H9 (cell line): ENCODE measurements around the gene FRMD4B. TPM values are rescaled to one million over a fixed set of nuclear protein-coding genes. Genes with fewer than 3 reads are reported as not detected.
A peak's percentile ranks its signal among the peaks of the same experiment; 100 is the strongest.

Source experiments
- DNase-seq: peaks from one replicate; pipeline ENCODE4 v3.0.0-alpha.2; 2017
- H2AFZ ChIP-seq: one replicate; pipeline ENCODE4 v1.6.1; 2013; ENCODE audit warnings: mild to moderate bottlenecking, low read length, control low read depth, moderate library complexity
- H2AK5ac ChIP-seq: 2 replicates; pipeline ENCODE4 v1.6.1; 2013; ENCODE audit warnings: low read length, control low read depth, mixed read lengths; ENCODE audit not compliant: insufficient read length
- H2BK120ac ChIP-seq: one replicate; pipeline ENCODE4 v1.6.1; 2013; ENCODE audit warnings: low read depth, mild to moderate bottlenecking, low read length, control low read depth, inconsistent platforms; ENCODE audit not compliant: poor library complexity, severe bottlenecking
- H2BK12ac ChIP-seq: 2 replicates; pipeline ENCODE4 v1.6.1; 2013; ENCODE audit warnings: low read length, control low read depth, mixed read lengths, low read depth; ENCODE audit not compliant: insufficient read length
- H2BK15ac ChIP-seq: 2 replicates; pipeline ENCODE4 v1.6.1; 2013; ENCODE audit warnings: low read depth, low read length, control low read depth
- H2BK20ac ChIP-seq: one replicate; pipeline ENCODE4 v1.6.1; 2013; ENCODE audit warnings: low read depth, mild to moderate bottlenecking, low read length, control low read depth, inconsistent platforms; ENCODE audit not compliant: poor library complexity, severe bottlenecking
- H2BK5ac ChIP-seq: 2 replicates; pipeline ENCODE4 v1.6.1; 2013; ENCODE audit warnings: low read length, control low read depth, mixed read lengths; ENCODE audit not compliant: insufficient read length
- H3K14ac ChIP-seq: 2 replicates; pipeline ENCODE4 v1.6.1; 2013; ENCODE audit warnings: low read length, control low read depth; ENCODE audit not compliant: insufficient read depth
- H3K18ac ChIP-seq: 2 replicates; pipeline ENCODE4 v1.6.1; 2013; ENCODE audit warnings: low read depth, mild to moderate bottlenecking, mixed read lengths, low read length, control low read depth; ENCODE audit not compliant: insufficient read length
- H3K23ac ChIP-seq: 2 replicates; pipeline ENCODE4 v1.6.1; 2013; ENCODE audit warnings: low read length, control low read depth, mixed read lengths, low read depth; ENCODE audit not compliant: insufficient read length
- H3K23me2 ChIP-seq: 2 replicates; pipeline ENCODE4 v1.6.1; 2013; ENCODE audit warnings: low read depth, mild to moderate bottlenecking, mixed read lengths, low read length, control low read depth; ENCODE audit not compliant: insufficient read length, poor library complexity, severe bottlenecking
- H3K27ac ChIP-seq: 2 replicates; pipeline ENCODE4 v1.5.1; 2013; ENCODE audit warnings: low read length, control low read depth, mixed read lengths, low read depth; ENCODE audit not compliant: insufficient read length
- H3K27me3 ChIP-seq: 2 replicates; pipeline ENCODE4 v1.6.1; 2013; ENCODE audit warnings: low read length, control low read depth, inconsistent platforms; ENCODE audit not compliant: insufficient read depth
- H3K4ac ChIP-seq: 2 replicates; pipeline ENCODE4 v1.6.1; 2013; ENCODE audit warnings: low read depth, mild to moderate bottlenecking, control low read depth, inconsistent platforms, low read length, moderate library complexity
- H3K4me1 ChIP-seq: 2 replicates; pipeline ENCODE4 v1.6.1; 2013; ENCODE audit warnings: low read length, control low read depth, inconsistent platforms; ENCODE audit not compliant: insufficient read depth
- H3K4me2 ChIP-seq: 2 replicates; pipeline ENCODE4 v1.6.1; 2013; ENCODE audit warnings: low read length, control low read depth, mixed read lengths; ENCODE audit not compliant: insufficient read length, insufficient read depth
- H3K56ac ChIP-seq: 2 replicates; pipeline ENCODE4 v1.6.1; 2013; ENCODE audit warnings: low read depth, mild to moderate bottlenecking, mixed read lengths, low read length, control low read depth; ENCODE audit not compliant: insufficient read length
- H3K79me1 ChIP-seq: 2 replicates; pipeline ENCODE4 v1.6.1; 2013; ENCODE audit warnings: low read depth, mild to moderate bottlenecking, moderate library complexity, low read length, control low read depth, inconsistent platforms; ENCODE audit not compliant: insufficient read depth, poor library complexity, severe bottlenecking
- H3K79me2 ChIP-seq: 2 replicates; pipeline ENCODE4 v1.6.1; 2013; ENCODE audit warnings: low read length, control low read depth, inconsistent platforms; ENCODE audit not compliant: insufficient read depth
- H3K9ac ChIP-seq: 2 replicates; pipeline ENCODE4 v1.6.1; 2013; ENCODE audit warnings: low read length, control low read depth, mixed read lengths; ENCODE audit not compliant: insufficient read length; ENCODE audit errors: extremely low read depth
- H3K9me3 ChIP-seq: one replicate; pipeline ENCODE4 v1.6.1; 2013; ENCODE audit warnings: low read depth, low read length, inconsistent platforms; ENCODE audit not compliant: control insufficient read depth
- H3T11ph ChIP-seq: one replicate; pipeline ENCODE4 v1.6.1; 2013; ENCODE audit warnings: mild to moderate bottlenecking, low read length, control low read depth, inconsistent platforms
- H4K20me1 ChIP-seq: one replicate; pipeline ENCODE4 v1.6.1; 2013; ENCODE audit not compliant: control insufficient read depth, insufficient read length, insufficient read depth
- H4K5ac ChIP-seq: 2 replicates; pipeline ENCODE4 v1.6.1; 2013; ENCODE audit warnings: low read depth, mild to moderate bottlenecking, mixed read lengths, low read length, control low read depth; ENCODE audit not compliant: insufficient read length
- H4K8ac ChIP-seq: replicated peaks from 2 replicates; pipeline ENCODE4 v1.6.1; 2013; ENCODE audit warnings: low read length, control low read depth, mixed read lengths, low read depth; ENCODE audit not compliant: insufficient read length
- H4K91ac ChIP-seq: 2 replicates; pipeline ENCODE4 v1.6.1; 2013; ENCODE audit warnings: low read depth, mild to moderate bottlenecking, moderate library complexity, mixed read lengths, low read length, control low read depth; ENCODE audit not compliant: insufficient read length
- H3K27ac Mint-ChIP-seq, 3 experiments: 2 replicates in 2 of 3; 3 replicates in 1 of 3; pipeline ENCODE4 v1.8.0; 2020 to 2021; ENCODE audit warnings: mixed read lengths in 3 of 3, mild to moderate bottlenecking in 1 of 3, moderate library complexity in 1 of 3
- H3K27me3 Mint-ChIP-seq: 2 replicates; pipeline ENCODE4 v1.8.0; 2021; ENCODE audit warnings: low read depth, mild to moderate bottlenecking, moderate library complexity, mixed read lengths
- H3K36me3 Mint-ChIP-seq, 3 experiments: 2 replicates in 2 of 3; 3 replicates in 1 of 3; pipeline ENCODE4 v1.8.0; 2020 to 2021; ENCODE audit warnings: low read depth in 3 of 3, mixed read lengths in 3 of 3; ENCODE audit not compliant: insufficient read depth in 1 of 3
- H3K4me1 Mint-ChIP-seq, 2 experiments: 2 replicates each; pipeline ENCODE4 v1.8.0; 2020; ENCODE audit warnings: mixed read lengths in 2 of 2
- H3K4me3 Mint-ChIP-seq, 2 experiments: 2 replicates in 1 of 2; 3 replicates in 1 of 2; pipeline ENCODE4 v1.8.0; 2020 to 2021; ENCODE audit warnings: mild to moderate bottlenecking in 2 of 2, mixed read lengths in 2 of 2, moderate library complexity in 1 of 2
- H3K9me3 Mint-ChIP-seq, 2 experiments: 2 replicates in 1 of 2; 3 replicates in 1 of 2; pipeline ENCODE4 v1.8.0; 2020; ENCODE audit warnings: mild to moderate bottlenecking in 2 of 2, mixed read lengths in 2 of 2, moderate library complexity in 1 of 2
- CTCF ChIP-seq: fragments of 200-600 bp; sonication (generic); conservative IDR thresholded peaks from 3 replicates; pipeline ENCODE4 v1.8.0; 2021; ENCODE audit warnings: antibody characterized with exemption, mild to moderate bottlenecking
- WGBS: extraction: QIAGEN DNeasy Blood & Tissue Kit; methylation state at CpG from one replicate; pipeline ENCODE4 v1.1.7; 2013; ENCODE audit warnings: missing lambda C conversion rate, low lambda C conversion rate, mixed read lengths; ENCODE audit not compliant: insufficient read length; ENCODE audit errors: extremely low coverage; 5-methylcytosine and 5-hydroxymethylcytosine counted together
- total RNA-seq: library from RNA; stranded (reverse); gene quantifications from 2 replicates; pipeline ENCODE4 v1.2.1, GENCODE V29; 2021

Gene FRMD4B
- total RNA-seq, 1 experiment from 2014 or later = 3.4 TPM

GRCh38 chr3:69248436-69248835, 137.5 kb downstream of the FRMD4B start:
- Mint-ChIP-seq H3K27me3 (peaks cover 81% of the 10 kb centered on the region), H3K9me3 (no peaks in the 10 kb centered on the region; a peak in 1 of 5 replicates), H3K4me1 (peaks cover 36 to 42% of the 10 kb centered on the region in 2 experiments), H3K4me3 (no peak overlapping the region; a peak in 1 of 5 replicates), H3K36me3 (no peaks in the 10 kb centered on the region), H3K27ac (no peak overlapping the region)
- Histone ChIP-seq H2BK15ac (no peak overlapping the region), H3K79me1 (no peaks in the 10 kb centered on the region), H3K23me2 (no peaks in the 10 kb centered on the region), H3K18ac (no peak overlapping the region), H3K27me3 (peaks cover 10% of the 10 kb centered on the region; the same call in 1 of the 2 replicates), H3K27ac (no peak overlapping the region), H3K4ac (no peak overlapping the region), H3K9ac (peak overlapping the region; percentile 11), H2BK12ac (no peak overlapping the region), H3K14ac (no peak overlapping the region), H3T11ph (peak overlapping the region; percentile 37), H3K23ac (no peak overlapping the region), H3K79me2 (no peaks in the 10 kb centered on the region), H2AK5ac (no peak overlapping the region), H2BK5ac (no peak overlapping the region), H2BK20ac (no peak overlapping the region), H4K91ac (no peak overlapping the region), H3K4me1 (no peaks in the 10 kb centered on the region; the same call in 1 of the 2 replicates), H2AFZ (no peak overlapping the region), H4K20me1 (no peaks in the 10 kb centered on the region), H3K9me3 (no peaks in the 10 kb centered on the region), H2BK120ac (no peak overlapping the region), H3K4me2 (no peak overlapping the region), H4K8ac (no peak overlapping the region), H4K5ac (no peak overlapping the region), H3K56ac (no peak overlapping the region)
- no peak for DNase-seq
- WGBS = no CpG with 5 or more reads among the region's 8 CpGs
- no peak for TF ChIP-seq CTCF
